Upper lobe of left lung (tissue), 4 donors: ENCODE measurements around the gene WNT9B.

Experiments
- POLR2AphosphoS5 ChIP-seq, 2 donors: sonication (generic); formaldehyde crosslinking; IDR thresholded peaks; one replicate each; pipeline ENCODE4 v1.5.1; 2017; ENCODE audit warnings: antibody characterized with exemption in 2 of 2
- TF ChIP-seq, protein P1 (sequence below), 6 experiments: fragments of 450-650 bp in 4 of 6; fragments of 200-600 bp in 2 of 6; sonication (generic) in 2 of 6; IDR thresholded peaks; one replicate each; pipeline ENCODE4 v1.5.1; 2016 to 2019; ENCODE audit warnings: antibody characterized with exemption in 6 of 6

DNA sequence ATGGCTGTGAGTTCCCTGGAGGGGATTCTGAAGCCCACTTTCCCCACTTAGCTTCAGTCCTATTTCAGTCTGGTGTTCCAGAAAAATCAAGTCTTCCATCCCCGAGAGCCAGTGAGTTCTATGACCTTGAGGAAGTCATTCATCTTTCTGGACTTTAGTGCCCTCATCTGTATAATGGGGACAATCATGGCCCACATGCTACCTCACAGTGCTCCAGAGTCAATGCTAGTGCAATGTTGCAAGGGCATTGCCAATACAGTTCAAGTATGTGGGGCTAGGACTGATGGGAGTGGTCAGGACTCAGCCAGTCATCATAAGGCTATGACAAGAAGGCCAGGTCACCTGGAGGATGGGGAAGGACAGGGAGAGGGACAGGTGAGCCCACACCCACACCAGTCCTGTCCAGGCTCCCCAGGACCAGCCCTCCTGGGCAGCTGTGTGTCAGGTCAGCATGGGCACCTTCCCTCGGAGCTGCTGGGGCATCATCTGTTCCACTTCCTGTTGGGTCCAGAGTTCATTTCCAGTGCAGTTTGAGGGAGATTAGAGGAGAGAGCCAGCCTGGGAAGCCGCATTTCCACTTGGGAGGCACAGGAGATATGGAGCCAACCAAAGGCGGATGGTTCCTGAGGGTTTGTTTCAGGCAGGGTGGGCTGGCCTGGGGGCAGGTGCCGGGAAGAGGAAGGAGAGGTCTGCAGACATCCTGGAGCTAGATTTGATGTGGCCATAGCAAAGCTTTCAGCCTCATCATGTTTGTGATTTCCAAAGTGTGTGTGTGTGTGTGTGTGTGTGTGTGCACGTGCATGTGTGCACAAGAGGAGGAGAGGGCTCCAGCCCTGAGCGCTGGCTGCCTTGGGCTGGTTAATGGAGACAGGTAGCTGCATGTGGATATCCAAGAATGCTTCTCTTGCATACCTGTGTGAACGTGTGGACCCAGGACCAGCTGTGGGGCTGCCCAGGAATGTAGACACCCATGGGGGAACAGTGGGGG, 3.9 kb upstream of the WNT9B start:
- TF ChIP-seq POLR2AphosphoS5 (IDR thresholded peaks at IDR 0.05): no peak
- TF ChIP-seq, protein P1, sequence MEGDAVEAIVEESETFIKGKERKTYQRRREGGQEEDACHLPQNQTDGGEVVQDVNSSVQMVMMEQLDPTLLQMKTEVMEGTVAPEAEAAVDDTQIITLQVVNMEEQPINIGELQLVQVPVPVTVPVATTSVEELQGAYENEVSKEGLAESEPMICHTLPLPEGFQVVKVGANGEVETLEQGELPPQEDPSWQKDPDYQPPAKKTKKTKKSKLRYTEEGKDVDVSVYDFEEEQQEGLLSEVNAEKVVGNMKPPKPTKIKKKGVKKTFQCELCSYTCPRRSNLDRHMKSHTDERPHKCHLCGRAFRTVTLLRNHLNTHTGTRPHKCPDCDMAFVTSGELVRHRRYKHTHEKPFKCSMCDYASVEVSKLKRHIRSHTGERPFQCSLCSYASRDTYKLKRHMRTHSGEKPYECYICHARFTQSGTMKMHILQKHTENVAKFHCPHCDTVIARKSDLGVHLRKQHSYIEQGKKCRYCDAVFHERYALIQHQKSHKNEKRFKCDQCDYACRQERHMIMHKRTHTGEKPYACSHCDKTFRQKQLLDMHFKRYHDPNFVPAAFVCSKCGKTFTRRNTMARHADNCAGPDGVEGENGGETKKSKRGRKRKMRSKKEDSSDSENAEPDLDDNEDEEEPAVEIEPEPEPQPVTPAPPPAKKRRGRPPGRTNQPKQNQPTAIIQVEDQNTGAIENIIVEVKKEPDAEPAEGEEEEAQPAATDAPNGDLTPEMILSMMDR (IDR thresholded peaks at IDR 0.05): no peak
